Spleen (tissue), 3 donors: ENCODE data around the gene METTL1.

Experiments
- POLR2A ChIP-seq, 3 donors: fragments of 450-650 bp; IDR thresholded peaks; one replicate each; pipeline ENCODE4 v1.5.1; 2017; ENCODE audit warnings: antibody characterized with exemption in 3 of 3, mild to moderate bottlenecking in 1 of 3
- POLR2AphosphoS5 ChIP-seq, 3 donors: sonication (generic); formaldehyde crosslinking; IDR thresholded peaks; one replicate each; pipeline ENCODE4 v1.5.1; 2017; ENCODE audit warnings: antibody characterized with exemption in 3 of 3

GRCh38 chr12:57725851-57726150 lies 46.1 kb downstream of the METTL1 start:
- TF ChIP-seq POLR2AphosphoS5 (IDR thresholded peaks at IDR 0.05) (no peak), POLR2A (IDR thresholded peaks at IDR 0.05) (no peak)
